Epithelial cell of prostate (primary cell): ENCODE measurements around the gene ARID3B.
A peak's percentile ranks its signal among the peaks of the same experiment; 100 is the strongest.
"Not testable (repeated sequence)": the region's sequence is repeated elsewhere in the genome, so short reads cannot be mapped to it uniquely, and the experiment has no call there.

ENCODE experiments used
- DNase-seq: peaks from one replicate; pipeline ENCODE4 v3.0.0-alpha.2; 2011; ENCODE audit warnings: low read depth, low spot score
- H3K27ac ChIP-seq: fragments of 450-650 bp; 2 replicates; pipeline ENCODE4 v1.5.1; 2017; ENCODE audit warnings: mild to moderate bottlenecking

Gene ARID3B

GRCh38 chr15:74563442-74563841 lies 22.4 kb downstream of the ARID3B start:
- no peak for DNase-seq

GRCh38 chr15:74564182-74564581 lies 23.2 kb downstream of the ARID3B start:
- no peak for DNase-seq
- no peak overlapping the region for H3K27ac ChIP-seq

More at GRCh38 chr15:74563442-74563841, 22.4 kb downstream of the ARID3B start:
- H3K27ac ChIP-seq = no peak overlapping the region

- no peak overlapping the region for H3K27ac ChIP-seq
- no peak for DNase-seq
Observed at GRCh38 chr15:74565381-74566085, 24.5 kb downstream of the ARID3B start.

- no peak for DNase-seq
- no peak overlapping the region for H3K27ac ChIP-seq
Observed at GRCh38 chr15:74568594-74568993, 27.6 kb downstream of the ARID3B start.

- H3K27ac ChIP-seq = no peak overlapping the region
Observed at GRCh38 chr15:74569731-74570070, 28.7 kb downstream of the ARID3B start.

GRCh38 chr15:74571191-74571590 lies 30.2 kb downstream of the ARID3B start:
- H3K27ac ChIP-seq = no peak overlapping the region
- DNase-seq = no peak

More at GRCh38 chr15:74569731-74570070, 28.7 kb downstream of the ARID3B start:
- DNase-seq = no peak

- DNase-seq = no peak
Observed at GRCh38 chr15:74573987-74574386, 33.0 kb downstream of the ARID3B start.

GRCh38 chr15:74578496-74578994 lies 37.5 kb downstream of the ARID3B start:
- no peak overlapping the region for H3K27ac ChIP-seq

More at GRCh38 chr15:74573987-74574386, 33.0 kb downstream of the ARID3B start:
- peak overlapping the region; percentile 9 for H3K27ac ChIP-seq

GRCh38 chr15:74579001-74579400 lies 38.0 kb downstream of the ARID3B start:
- no peak overlapping the region for H3K27ac ChIP-seq

More at GRCh38 chr15:74578496-74578994, 37.5 kb downstream of the ARID3B start:
- no peak for DNase-seq

GRCh38 chr15:74580538-74581350 lies 39.7 kb downstream of the ARID3B start:
- no peak overlapping the region for H3K27ac ChIP-seq
- DNase-seq = no peak

More at GRCh38 chr15:74579001-74579400, 38.0 kb downstream of the ARID3B start:
- no peak for DNase-seq

GRCh38 chr15:74584204-74584603 lies 43.2 kb downstream of the ARID3B start:
- no peak overlapping the region for H3K27ac ChIP-seq
- no peak for DNase-seq

GRCh38 chr15:74584779-74585178 lies 43.8 kb downstream of the ARID3B start:
- no peak for DNase-seq
- H3K27ac ChIP-seq = no peak overlapping the region

GRCh38 chr15:74585191-74585590 lies 44.2 kb downstream of the ARID3B start:
- no peak overlapping the region for H3K27ac ChIP-seq
- DNase-seq = no peak

- no peak overlapping the region for H3K27ac ChIP-seq
- DNase-seq = no peak
Observed at GRCh38 chr15:74585857-74586256, 44.8 kb downstream of the ARID3B start.

- no peak for DNase-seq
- H3K27ac ChIP-seq = peak overlapping the region; percentile 84
Observed at GRCh38 chr15:74589826-74590225, 48.8 kb downstream of the ARID3B start.

GRCh38 chr15:74592222-74592621 lies 51.2 kb downstream of the ARID3B start:
- no peak overlapping the region for H3K27ac ChIP-seq
- no peak for DNase-seq

GRCh38 chr15:74593122-74593521 lies 52.1 kb downstream of the ARID3B start:
- no peak for DNase-seq
- no peak overlapping the region for H3K27ac ChIP-seq

GRCh38 chr15:74594455-74594854 lies 53.4 kb downstream of the ARID3B start:
- DNase-seq = no peak
- no peak overlapping the region for H3K27ac ChIP-seq

- no peak for DNase-seq
- H3K27ac ChIP-seq = no peak overlapping the region
Observed at GRCh38 chr15:74595271-74595670, 54.3 kb downstream of the ARID3B start.

- not testable (repeated sequence) for H3K27ac ChIP-seq, DNase-seq
Observed at GRCh38 chr15:74596736-74597135, 55.7 kb downstream of the ARID3B start.

GRCh38 chr15:74597146-74597705 lies 56.2 kb downstream of the ARID3B start:
- DNase-seq, H3K27ac ChIP-seq: not testable (repeated sequence)
